ENCODE data around the gene ASB1.

Gene ASB1

GRCh38 chr2:238483021-238483420 is 56.3 kb downstream of the ASB1 start:
- in situ Hi-C loops (cut with HindIII; ENCODE audit: low pct_ligation_motif_present, low pct_unique_long_range_greater_than_20kb, low sequenced_read_pairs) = no loop called here

GRCh38 chr2:238483656-238484055 is 56.9 kb downstream of the ASB1 start:
- in situ Hi-C loops (cut with HindIII; ENCODE audit: low pct_ligation_motif_present, low pct_unique_long_range_greater_than_20kb, low sequenced_read_pairs) = no loop called here
- no peak for DNase-seq

More at GRCh38 chr2:238483021-238483420, 56.3 kb downstream of the ASB1 start:
- no peak for DNase-seq

- no peak for DNase-seq
- in situ Hi-C loops (cut with HindIII; ENCODE audit: low pct_ligation_motif_present, low pct_unique_long_range_greater_than_20kb, low sequenced_read_pairs) = no loop called here
Measured at GRCh38 chr2:238484522-238485452, 58.1 kb downstream of the ASB1 start.

- in situ Hi-C loops (cut with HindIII; ENCODE audit: low pct_ligation_motif_present, low pct_unique_long_range_greater_than_20kb, low sequenced_read_pairs) = no loop called here
- no peak for DNase-seq
Measured at GRCh38 chr2:238486123-238486848, 59.6 kb downstream of the ASB1 start.

- no peak for DNase-seq
- in situ Hi-C loops (cut with HindIII; ENCODE audit: low pct_ligation_motif_present, low pct_unique_long_range_greater_than_20kb, low sequenced_read_pairs) = no loop called here
Measured at GRCh38 chr2:238487134-238487533, 60.4 kb downstream of the ASB1 start.

- no peak for DNase-seq
- in situ Hi-C loops (cut with HindIII; ENCODE audit: low pct_ligation_motif_present, low pct_unique_long_range_greater_than_20kb, low sequenced_read_pairs) = no loop called here
Measured at GRCh38 chr2:238487652-238488346, 61.1 kb downstream of the ASB1 start.

GRCh38 chr2:238488347-238488826 is 61.7 kb downstream of the ASB1 start:
- DNase-seq = no peak
- in situ Hi-C loops (cut with HindIII; ENCODE audit: low pct_ligation_motif_present, low pct_unique_long_range_greater_than_20kb, low sequenced_read_pairs) = no loop called here

GRCh38 chr2:238489431-238489830 is 62.7 kb downstream of the ASB1 start:
- in situ Hi-C loops (cut with HindIII; ENCODE audit: low pct_ligation_motif_present, low pct_unique_long_range_greater_than_20kb, low sequenced_read_pairs) = no loop called here
- no peak for DNase-seq

- in situ Hi-C loops (cut with HindIII; ENCODE audit: low pct_ligation_motif_present, low pct_unique_long_range_greater_than_20kb, low sequenced_read_pairs) = no loop called here
- DNase-seq = no peak
Measured at GRCh38 chr2:238489896-238490295, 63.2 kb downstream of the ASB1 start.

- DNase-seq = no peak
- in situ Hi-C loops (cut with HindIII; ENCODE audit: low pct_ligation_motif_present, low pct_unique_long_range_greater_than_20kb, low sequenced_read_pairs) = no loop called here
Measured at GRCh38 chr2:238492840-238493239, 66.1 kb downstream of the ASB1 start.

GRCh38 chr2:238493411-238493810 is 66.7 kb downstream of the ASB1 start:
- DNase-seq = no peak
- in situ Hi-C loops (cut with HindIII; ENCODE audit: low pct_ligation_motif_present, low pct_unique_long_range_greater_than_20kb, low sequenced_read_pairs) = no loop called here

- no peak for DNase-seq
- in situ Hi-C loops (cut with HindIII; ENCODE audit: low pct_ligation_motif_present, low pct_unique_long_range_greater_than_20kb, low sequenced_read_pairs) = no loop called here
Measured at GRCh38 chr2:238493880-238494572, 67.3 kb downstream of the ASB1 start.

GRCh38 chr2:238494573-238494961 is 67.8 kb downstream of the ASB1 start:
- in situ Hi-C loops (cut with HindIII; ENCODE audit: low pct_ligation_motif_present, low pct_unique_long_range_greater_than_20kb, low sequenced_read_pairs) = no loop called here
- DNase-seq = no peak

- in situ Hi-C loops (cut with HindIII; ENCODE audit: low pct_ligation_motif_present, low pct_unique_long_range_greater_than_20kb, low sequenced_read_pairs) = no loop called here
- DNase-seq = no peak
Measured at GRCh38 chr2:238495422-238495821, 68.7 kb downstream of the ASB1 start.

- DNase-seq = no peak
- in situ Hi-C loops (cut with HindIII; ENCODE audit: low pct_ligation_motif_present, low pct_unique_long_range_greater_than_20kb, low sequenced_read_pairs) = no loop called here
Measured at GRCh38 chr2:238496756-238497609, 70.3 kb downstream of the ASB1 start.

GRCh38 chr2:238497610-238498005 is 70.9 kb downstream of the ASB1 start:
- no peak for DNase-seq
- in situ Hi-C loops (cut with HindIII; ENCODE audit: low pct_ligation_motif_present, low pct_unique_long_range_greater_than_20kb, low sequenced_read_pairs) = no loop called here

- in situ Hi-C loops (cut with HindIII; ENCODE audit: low pct_ligation_motif_present, low pct_unique_long_range_greater_than_20kb, low sequenced_read_pairs) = no loop called here
- no peak for DNase-seq
Measured at GRCh38 chr2:238498188-238498587, 71.5 kb downstream of the ASB1 start.
